GM06990 (cell line): ENCODE data around the gene DAPK1.

Experiments
- DNase-seq: peaks from one replicate; pipeline ENCODE4 v3.0.0-alpha.2; 2011; ENCODE audit not compliant: insufficient read length; ENCODE audit errors: extremely low read depth
- H3K27me3 ChIP-seq: replicated peaks from 2 replicates; pipeline ENCODE4 v1.6.0; 2011; ENCODE audit warnings: low read length; ENCODE audit not compliant: control insufficient read depth, insufficient read depth
- H3K36me3 ChIP-seq: 2 replicates; pipeline ENCODE4 v1.5.1; 2011; ENCODE audit warnings: low read length; ENCODE audit not compliant: control insufficient read depth, insufficient read depth
- H3K4me3 ChIP-seq: replicated peaks from 2 replicates; pipeline ENCODE4 v1.5.1; 2011; ENCODE audit warnings: low read depth, mild to moderate bottlenecking, control low read depth, low read length
- TF ChIP-seq, protein P1 (sequence below): IDR thresholded peaks from 2 replicates; pipeline ENCODE4 v1.5.1; 2011; ENCODE audit warnings: low read length, control low read depth, mild to moderate bottlenecking, inconsistent platforms; ENCODE audit not compliant: insufficient read depth, poor library complexity, severe bottlenecking

The DAPK1 gene

GRCh38 chr9:87578625-87579024 lies 81.0 kb downstream of the DAPK1 start:
- TF ChIP-seq, protein P1, sequence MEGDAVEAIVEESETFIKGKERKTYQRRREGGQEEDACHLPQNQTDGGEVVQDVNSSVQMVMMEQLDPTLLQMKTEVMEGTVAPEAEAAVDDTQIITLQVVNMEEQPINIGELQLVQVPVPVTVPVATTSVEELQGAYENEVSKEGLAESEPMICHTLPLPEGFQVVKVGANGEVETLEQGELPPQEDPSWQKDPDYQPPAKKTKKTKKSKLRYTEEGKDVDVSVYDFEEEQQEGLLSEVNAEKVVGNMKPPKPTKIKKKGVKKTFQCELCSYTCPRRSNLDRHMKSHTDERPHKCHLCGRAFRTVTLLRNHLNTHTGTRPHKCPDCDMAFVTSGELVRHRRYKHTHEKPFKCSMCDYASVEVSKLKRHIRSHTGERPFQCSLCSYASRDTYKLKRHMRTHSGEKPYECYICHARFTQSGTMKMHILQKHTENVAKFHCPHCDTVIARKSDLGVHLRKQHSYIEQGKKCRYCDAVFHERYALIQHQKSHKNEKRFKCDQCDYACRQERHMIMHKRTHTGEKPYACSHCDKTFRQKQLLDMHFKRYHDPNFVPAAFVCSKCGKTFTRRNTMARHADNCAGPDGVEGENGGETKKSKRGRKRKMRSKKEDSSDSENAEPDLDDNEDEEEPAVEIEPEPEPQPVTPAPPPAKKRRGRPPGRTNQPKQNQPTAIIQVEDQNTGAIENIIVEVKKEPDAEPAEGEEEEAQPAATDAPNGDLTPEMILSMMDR, result no peak

DNA sequence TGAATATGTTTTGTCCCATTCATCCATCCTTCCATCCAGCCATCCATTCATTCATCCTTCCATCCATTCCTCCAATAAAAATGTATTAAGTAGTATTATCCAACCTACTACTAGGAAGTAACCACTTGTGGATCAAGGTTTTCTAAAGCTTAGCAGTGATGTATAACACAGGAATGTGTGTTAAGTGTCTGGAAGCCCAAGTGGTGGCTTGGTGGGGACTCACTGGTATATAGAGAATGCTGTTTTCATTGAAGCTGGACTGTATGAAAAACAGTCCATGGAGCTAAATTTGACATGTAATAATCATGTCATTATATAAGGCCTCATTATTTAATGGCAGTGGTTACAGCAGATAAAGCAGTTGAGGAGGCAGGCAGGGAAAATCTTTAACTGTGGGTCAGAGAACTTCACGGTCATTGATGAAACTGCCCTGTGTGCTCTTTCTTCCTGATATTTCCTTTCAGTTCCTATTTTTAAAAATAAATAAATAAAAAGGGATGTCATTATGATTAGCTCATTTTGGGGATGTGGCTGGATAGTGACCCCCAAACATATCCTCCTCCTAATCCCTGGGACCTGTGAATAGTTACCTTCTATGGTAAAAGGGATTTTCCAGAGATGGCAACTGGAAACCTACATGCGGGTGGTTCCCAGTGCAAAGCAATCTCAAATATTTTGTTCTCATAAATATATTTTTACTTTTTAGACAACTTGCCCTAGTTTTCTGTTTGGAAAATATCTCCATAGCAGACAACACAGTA lies 82.3 kb downstream of the DAPK1 start:
- no peaks in the 10 kb centered on the region for H3K27me3 ChIP-seq
- DNase-seq, result no peak
- H3K4me3 ChIP-seq, result no peak overlapping the region
- TF ChIP-seq, protein P1, result no peak
- H3K36me3 ChIP-seq, result peaks cover 1% of the 10 kb centered on the region; the same call in 1 of the 2 replicates

More at GRCh38 chr9:87578625-87579024, 81.0 kb downstream of the DAPK1 start:
- Histone ChIP-seq H3K36me3 (peaks cover 1% of the 10 kb centered on the region; the same call in 1 of the 2 replicates), H3K27me3 (no peaks in the 10 kb centered on the region), H3K4me3 (no peak overlapping the region)
- no peak for DNase-seq

DNA sequence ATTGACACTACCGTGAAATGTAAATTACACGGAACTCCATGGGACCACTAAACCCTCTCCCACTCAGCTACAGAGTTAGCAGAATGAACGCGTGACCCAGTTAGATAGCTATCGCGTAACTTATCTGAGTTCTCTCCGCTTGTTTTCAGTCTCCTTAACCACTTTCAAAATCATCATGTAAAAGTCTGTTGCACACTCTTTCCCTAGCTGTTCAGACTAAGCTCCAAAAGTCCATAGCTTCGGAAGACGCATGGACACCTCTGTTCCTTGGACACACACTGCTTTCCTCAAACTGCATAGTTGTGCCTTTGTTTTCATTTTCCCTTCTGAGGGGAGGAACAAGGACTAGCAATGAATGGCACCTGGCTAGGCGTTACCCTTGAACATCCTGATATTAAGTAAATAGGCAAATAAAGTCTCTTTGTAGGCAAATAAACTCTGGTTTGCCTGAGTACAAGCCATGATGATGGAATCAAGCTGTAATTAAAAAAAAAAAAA lies 83.3 kb downstream of the DAPK1 start:
- TF ChIP-seq, protein P1, result no peak
- DNase-seq, result no peak
- Histone ChIP-seq H3K27me3 (no peaks in the 10 kb centered on the region), H3K4me3 (no peak overlapping the region), H3K36me3 (peaks cover 1% of the 10 kb centered on the region; the same call in 1 of the 2 replicates)

DNA sequence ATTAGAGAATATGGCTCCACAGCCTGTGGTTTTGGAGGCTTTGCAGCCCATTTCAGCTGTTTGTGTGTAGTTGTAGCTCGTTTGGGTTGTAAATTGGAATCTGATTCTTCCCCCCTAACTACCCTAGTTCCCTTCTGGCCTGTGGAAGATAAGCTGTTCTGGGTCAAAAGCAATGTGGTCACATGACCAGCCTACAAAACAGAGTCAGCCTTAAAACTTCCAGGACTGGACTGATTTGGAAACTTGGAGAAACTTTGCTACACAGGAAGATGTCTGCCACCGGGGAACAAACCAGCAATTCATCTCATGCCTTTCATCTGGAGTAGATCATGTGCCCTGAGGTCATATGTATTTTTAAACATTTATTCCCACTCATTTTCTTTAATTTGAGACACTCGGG lies 83.8 kb downstream of the DAPK1 start:
- TF ChIP-seq, protein P1, result no peak
- H3K4me3 ChIP-seq, result no peak overlapping the region
- no peaks in the 10 kb centered on the region for H3K27me3 ChIP-seq
- peaks cover 1% of the 10 kb centered on the region; the same call in 1 of the 2 replicates for H3K36me3 ChIP-seq
- DNase-seq, result no peak

GRCh38 chr9:87581949-87582637 lies 84.4 kb downstream of the DAPK1 start:
- TF ChIP-seq, protein P1, result no peak
- no peaks in the 10 kb centered on the region for H3K27me3 ChIP-seq
- no peak for DNase-seq

More at GRCh38 chr9:87581949-87582637, 84.4 kb downstream of the DAPK1 start:
- H3K4me3 ChIP-seq, result no peak overlapping the region
- peaks cover 1% of the 10 kb centered on the region; the same call in 1 of the 2 replicates for H3K36me3 ChIP-seq
